ENCODE data around the gene R3HCC1L.

DNA sequence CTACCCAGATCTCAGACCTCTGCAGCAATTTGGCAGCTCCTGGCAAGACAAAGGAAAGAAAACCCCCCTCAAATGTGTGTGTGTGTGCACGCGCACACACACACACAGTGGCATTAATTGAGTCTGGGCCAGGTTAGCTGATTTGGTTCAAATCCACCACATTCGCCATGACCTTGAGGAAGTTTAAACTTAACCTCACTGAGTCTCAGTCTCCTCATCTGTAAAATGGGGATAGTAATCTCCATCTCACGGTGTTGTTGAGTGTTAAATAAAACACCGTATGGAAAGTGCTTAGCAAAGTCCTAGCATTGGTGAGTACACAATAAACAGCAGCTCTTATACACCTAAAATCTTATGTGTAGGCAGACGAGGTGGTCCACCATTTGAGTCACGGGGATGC, 128.6 kb downstream of the R3HCC1L start:
- TF ChIP-seq ZBTB40 (IDR thresholded peaks at IDR 0.05; ENCODE audit: borderline replicate concordance), result no peak
- TF ChIP-seq EP300 (IDR thresholded peaks at IDR 0.05; ENCODE audit: borderline replicate concordance in 1 of 2, control insufficient read depth in 1 of 2, low read depth in 2 of 2, low read length in 2 of 2), result no peak
- TF ChIP-seq CTCF (IDR thresholded peaks at IDR 0.05 in 2 of 3, conservative IDR thresholded peaks at IDR 0.05 in 1 of 3; ENCODE audit: control insufficient read depth in 2 of 3, extremely low read depth in 1 of 3, insufficient read depth in 1 of 3, low read depth in 3 of 3, low read length in 3 of 3), result no peak
- no peak for TF ChIP-seq ZNF217 (IDR thresholded peaks at IDR 0.05)
- TF ChIP-seq, protein P1, sequence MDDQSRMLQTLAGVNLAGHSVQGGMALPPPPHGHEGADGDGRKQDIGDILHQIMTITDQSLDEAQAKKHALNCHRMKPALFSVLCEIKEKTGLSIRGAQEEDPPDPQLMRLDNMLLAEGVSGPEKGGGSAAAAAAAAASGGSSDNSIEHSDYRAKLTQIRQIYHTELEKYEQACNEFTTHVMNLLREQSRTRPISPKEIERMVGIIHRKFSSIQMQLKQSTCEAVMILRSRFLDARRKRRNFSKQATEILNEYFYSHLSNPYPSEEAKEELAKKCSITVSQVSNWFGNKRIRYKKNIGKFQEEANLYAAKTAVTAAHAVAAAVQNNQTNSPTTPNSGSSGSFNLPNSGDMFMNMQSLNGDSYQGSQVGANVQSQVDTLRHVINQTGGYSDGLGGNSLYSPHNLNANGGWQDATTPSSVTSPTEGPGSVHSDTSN (IDR thresholded peaks at IDR 0.05; ENCODE audit: insufficient replicate concordance, low read depth, low read length), result no peak
- no peak for TF ChIP-seq ETV6 (conservative IDR thresholded peaks at IDR 0.05 in 1 of 2, IDR thresholded peaks at IDR 0.05 in 1 of 2; ENCODE audit: borderline replicate concordance in 1 of 2, low read depth in 1 of 2)
- no peak for TF ChIP-seq RB1 (IDR thresholded peaks at IDR 0.05; ENCODE audit: borderline replicate concordance)
- TF ChIP-seq TAF1 (IDR thresholded peaks at IDR 0.05; ENCODE audit: borderline replicate concordance, low read depth, low read length), result no peak
- no peak for TF ChIP-seq POLR2AphosphoS2 (IDR thresholded peaks at IDR 0.05; ENCODE audit: low read depth, low read length)
- TF ChIP-seq, protein P2, sequence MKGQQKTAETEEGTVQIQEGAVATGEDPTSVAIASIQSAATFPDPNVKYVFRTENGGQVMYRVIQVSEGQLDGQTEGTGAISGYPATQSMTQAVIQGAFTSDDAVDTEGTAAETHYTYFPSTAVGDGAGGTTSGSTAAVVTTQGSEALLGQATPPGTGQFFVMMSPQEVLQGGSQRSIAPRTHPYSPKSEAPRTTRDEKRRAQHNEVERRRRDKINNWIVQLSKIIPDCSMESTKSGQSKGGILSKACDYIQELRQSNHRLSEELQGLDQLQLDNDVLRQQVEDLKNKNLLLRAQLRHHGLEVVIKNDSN (IDR thresholded peaks at IDR 0.05; ENCODE audit: borderline replicate concordance, extremely low read length, insufficient read depth, low read depth, low read length), result no peak
- TF ChIP-seq SP1 (IDR thresholded peaks at IDR 0.05; ENCODE audit: low read depth, low read length), result no peak
- TF ChIP-seq, protein P3, sequence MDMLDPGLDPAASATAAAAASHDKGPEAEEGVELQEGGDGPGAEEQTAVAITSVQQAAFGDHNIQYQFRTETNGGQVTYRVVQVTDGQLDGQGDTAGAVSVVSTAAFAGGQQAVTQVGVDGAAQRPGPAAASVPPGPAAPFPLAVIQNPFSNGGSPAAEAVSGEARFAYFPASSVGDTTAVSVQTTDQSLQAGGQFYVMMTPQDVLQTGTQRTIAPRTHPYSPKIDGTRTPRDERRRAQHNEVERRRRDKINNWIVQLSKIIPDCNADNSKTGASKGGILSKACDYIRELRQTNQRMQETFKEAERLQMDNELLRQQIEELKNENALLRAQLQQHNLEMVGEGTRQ (IDR thresholded peaks at IDR 0.05; ENCODE audit: borderline replicate concordance, low read depth, low read length), result no peak
- no peak for TF ChIP-seq POLR2A (IDR thresholded peaks at IDR 0.05; ENCODE audit: low read depth, low read length)
- TF ChIP-seq ESRRA (IDR thresholded peaks at IDR 0.05; ENCODE audit: low read length), result no peak
